Upper lobe of left lung (tissue), 4 donors: ENCODE data around the gene LYRM7.

Experiments used
- CTCF ChIP-seq, 6 experiments: fragments of 450-650 bp in 4 of 6; fragments of 200-600 bp in 2 of 6; sonication (generic) in 2 of 6; IDR thresholded peaks; one replicate each; pipeline ENCODE4 v1.5.1; 2016 to 2019; ENCODE audit warnings: antibody characterized with exemption in 6 of 6
- EP300 ChIP-seq, 4 donors: sonication (generic); formaldehyde crosslinking; IDR thresholded peaks; one replicate each; pipeline ENCODE4 v1.5.1; 2017; ENCODE audit warnings: antibody characterized with exemption in 4 of 4, control low read depth in 2 of 4
- POLR2A ChIP-seq, 4 donors: fragments of 450-650 bp; IDR thresholded peaks; one replicate each; pipeline ENCODE4 v1.5.1; 2016 to 2017; ENCODE audit warnings: antibody characterized with exemption in 4 of 4, mild to moderate bottlenecking in 2 of 4
- POLR2AphosphoS5 ChIP-seq, 2 donors: sonication (generic); formaldehyde crosslinking; IDR thresholded peaks; one replicate each; pipeline ENCODE4 v1.5.1; 2017; ENCODE audit warnings: antibody characterized with exemption in 2 of 2

- TF ChIP-seq CTCF (IDR thresholded peaks at IDR 0.05), result no peak
- TF ChIP-seq POLR2AphosphoS5 (IDR thresholded peaks at IDR 0.05), result no peak
- TF ChIP-seq POLR2A (IDR thresholded peaks at IDR 0.05), result no peak
- TF ChIP-seq EP300 (IDR thresholded peaks at IDR 0.05), result no peak
Measured at GRCh38 chr5:131129306-131129705, 41.4 kb upstream of the LYRM7 start.
